PC-9 (cell line): ENCODE data around the gene GPR4.

ENCODE experiments used
- EZH2 ChIP-seq: fragments of 200-600 bp; sonication (generic); IDR thresholded peaks from 2 replicates; pipeline ENCODE4 v1.8.0; 2017; ENCODE audit warnings: antibody characterized with exemption, low read depth
- TF ChIP-seq, protein P1 (sequence below): fragments of 200-600 bp; sonication (generic); conservative IDR thresholded peaks from 2 replicates; pipeline ENCODE4 v1.6.1; 2017; ENCODE audit warnings: mixed run types, antibody characterized with exemption, mild to moderate bottlenecking, moderate library complexity

DNA sequence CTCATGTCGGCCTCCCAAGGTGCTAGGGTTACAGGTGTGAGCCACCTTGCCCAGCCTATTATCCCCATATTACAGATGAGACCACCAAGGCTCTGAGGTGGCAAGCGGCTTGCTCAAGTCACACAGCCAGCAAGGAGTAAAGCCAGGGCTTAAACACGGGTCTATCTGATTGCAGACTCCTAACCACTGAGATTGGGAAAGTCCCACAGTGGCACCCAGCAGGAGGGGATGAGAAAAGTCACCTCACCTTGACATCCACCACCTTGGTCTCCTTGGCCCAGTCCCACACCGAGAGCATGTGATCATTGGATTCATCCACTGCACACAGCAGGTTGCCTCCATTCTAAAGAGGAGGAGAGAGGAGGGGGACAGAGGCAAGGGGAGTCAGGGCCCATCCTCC, 27.7 kb upstream of the GPR4 start:
- TF ChIP-seq EZH2, result no peak
- TF ChIP-seq, protein P1, sequence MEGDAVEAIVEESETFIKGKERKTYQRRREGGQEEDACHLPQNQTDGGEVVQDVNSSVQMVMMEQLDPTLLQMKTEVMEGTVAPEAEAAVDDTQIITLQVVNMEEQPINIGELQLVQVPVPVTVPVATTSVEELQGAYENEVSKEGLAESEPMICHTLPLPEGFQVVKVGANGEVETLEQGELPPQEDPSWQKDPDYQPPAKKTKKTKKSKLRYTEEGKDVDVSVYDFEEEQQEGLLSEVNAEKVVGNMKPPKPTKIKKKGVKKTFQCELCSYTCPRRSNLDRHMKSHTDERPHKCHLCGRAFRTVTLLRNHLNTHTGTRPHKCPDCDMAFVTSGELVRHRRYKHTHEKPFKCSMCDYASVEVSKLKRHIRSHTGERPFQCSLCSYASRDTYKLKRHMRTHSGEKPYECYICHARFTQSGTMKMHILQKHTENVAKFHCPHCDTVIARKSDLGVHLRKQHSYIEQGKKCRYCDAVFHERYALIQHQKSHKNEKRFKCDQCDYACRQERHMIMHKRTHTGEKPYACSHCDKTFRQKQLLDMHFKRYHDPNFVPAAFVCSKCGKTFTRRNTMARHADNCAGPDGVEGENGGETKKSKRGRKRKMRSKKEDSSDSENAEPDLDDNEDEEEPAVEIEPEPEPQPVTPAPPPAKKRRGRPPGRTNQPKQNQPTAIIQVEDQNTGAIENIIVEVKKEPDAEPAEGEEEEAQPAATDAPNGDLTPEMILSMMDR, result no peak
